ENCODE results near the gene PITHD1.

- TF ChIP-seq ZFX (IDR thresholded peaks at IDR 0.05) (no peak), CTCF (conservative IDR thresholded peaks at IDR 0.05) (no peak)
Measured at GRCh38 chr1:23799570-23800399, 21.6 kb downstream of the PITHD1 start.
